SK-N-SH (cell line): ENCODE results near the gene BEST3.

ENCODE experiments used
- EP300 ChIP-seq, 2 experiments: IDR thresholded peaks; 2 replicates each; pipeline versions ENCODE4 v1.4.0 to v1.6.1; 2012; ENCODE audit warnings: borderline replicate concordance in 1 of 2, low read depth in 1 of 2, low read length in 1 of 2
- EZH2phosphoT487 ChIP-seq: fragments of 200-600 bp; sonication (generic); IDR thresholded peaks from 2 replicates; pipeline ENCODE4 v1.6.1; 2017; ENCODE audit warnings: low read depth, mixed run types, mild to moderate bottlenecking, antibody characterized with exemption, moderate library complexity, borderline replicate concordance
- FOXM1 ChIP-seq: IDR thresholded peaks from 2 replicates; pipeline ENCODE4 v1.4.0; 2012; ENCODE audit warnings: low read depth, mild to moderate bottlenecking
- MEF2A ChIP-seq: IDR thresholded peaks from 2 replicates; pipeline ENCODE4 v1.4.0; 2012; ENCODE audit warnings: low read depth, borderline replicate concordance
- MXI1 ChIP-seq: IDR thresholded peaks from 2 replicates; pipeline ENCODE4 v1.6.1; 2012; ENCODE audit warnings: mild to moderate bottlenecking, low read depth, low read length, improper control_type of control experiment
- RCOR1 ChIP-seq: fragments of 150-350 bp; IDR thresholded peaks from 2 replicates; pipeline ENCODE4 v1.6.1; 2017; ENCODE audit warnings: antibody characterized with exemption, low read length
- RFX5 ChIP-seq: IDR thresholded peaks from 2 replicates; pipeline ENCODE4 v1.6.1; 2012; ENCODE audit warnings: mild to moderate bottlenecking, improper control_type of control experiment, low read length
- TAF1 ChIP-seq: IDR thresholded peaks from 2 replicates; pipeline ENCODE4 v1.6.1; 2012; ENCODE audit warnings: low read depth, mild to moderate bottlenecking, low read length, moderate library complexity, borderline replicate concordance
- TCF12 ChIP-seq: IDR thresholded peaks from 2 replicates; pipeline ENCODE4 v1.4.0; 2012
- YY1 ChIP-seq: IDR thresholded peaks from 2 replicates; pipeline ENCODE4 v1.4.0; 2012; ENCODE audit warnings: low read depth, mild to moderate bottlenecking
- TF ChIP-seq, protein P1 (sequence below): fragments of 200-600 bp; sonication (generic); IDR thresholded peaks from 2 replicates; pipeline ENCODE4 v1.6.1; 2017; ENCODE audit warnings: antibody characterized with exemption, mild to moderate bottlenecking, moderate library complexity
- TF ChIP-seq, protein P2 (sequence below): IDR thresholded peaks from 2 replicates; pipeline ENCODE4 v1.4.0; 2012; ENCODE audit warnings: low read depth

DNA sequence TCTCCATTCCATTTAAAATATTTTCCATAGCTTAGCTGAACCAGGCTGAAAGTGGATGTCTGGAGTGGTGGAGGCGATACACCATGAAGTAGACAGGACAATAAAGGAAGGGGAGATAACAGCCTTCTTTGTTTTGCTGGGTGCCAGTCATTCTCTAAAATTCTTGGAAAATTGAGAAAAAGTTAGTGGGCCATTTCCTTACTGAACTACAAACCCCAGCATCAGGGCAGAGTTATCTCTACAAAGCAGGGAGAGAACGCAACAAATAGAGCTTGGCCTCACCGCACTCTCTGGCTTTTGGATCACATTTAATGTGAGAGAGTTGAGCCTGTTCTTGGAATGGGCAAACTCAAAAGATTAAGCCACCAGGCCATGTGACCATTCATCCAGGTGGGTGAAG is 47.2 kb downstream of the BEST3 start:
- TF ChIP-seq EP300 (IDR thresholded peaks at IDR 0.05; ENCODE audit: borderline replicate concordance in 1 of 2, low read depth in 1 of 2, low read length in 1 of 2) (no peak), RFX5 (no peak), TAF1 (no peak), RCOR1 (no peak), MEF2A (no peak), MXI1 (no peak), EZH2phosphoT487 (no peak), FOXM1 (no peak), TCF12 (no peak), YY1 (no peak)
- TF ChIP-seq, protein P1, sequence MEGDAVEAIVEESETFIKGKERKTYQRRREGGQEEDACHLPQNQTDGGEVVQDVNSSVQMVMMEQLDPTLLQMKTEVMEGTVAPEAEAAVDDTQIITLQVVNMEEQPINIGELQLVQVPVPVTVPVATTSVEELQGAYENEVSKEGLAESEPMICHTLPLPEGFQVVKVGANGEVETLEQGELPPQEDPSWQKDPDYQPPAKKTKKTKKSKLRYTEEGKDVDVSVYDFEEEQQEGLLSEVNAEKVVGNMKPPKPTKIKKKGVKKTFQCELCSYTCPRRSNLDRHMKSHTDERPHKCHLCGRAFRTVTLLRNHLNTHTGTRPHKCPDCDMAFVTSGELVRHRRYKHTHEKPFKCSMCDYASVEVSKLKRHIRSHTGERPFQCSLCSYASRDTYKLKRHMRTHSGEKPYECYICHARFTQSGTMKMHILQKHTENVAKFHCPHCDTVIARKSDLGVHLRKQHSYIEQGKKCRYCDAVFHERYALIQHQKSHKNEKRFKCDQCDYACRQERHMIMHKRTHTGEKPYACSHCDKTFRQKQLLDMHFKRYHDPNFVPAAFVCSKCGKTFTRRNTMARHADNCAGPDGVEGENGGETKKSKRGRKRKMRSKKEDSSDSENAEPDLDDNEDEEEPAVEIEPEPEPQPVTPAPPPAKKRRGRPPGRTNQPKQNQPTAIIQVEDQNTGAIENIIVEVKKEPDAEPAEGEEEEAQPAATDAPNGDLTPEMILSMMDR: no peak
- TF ChIP-seq, protein P2, sequence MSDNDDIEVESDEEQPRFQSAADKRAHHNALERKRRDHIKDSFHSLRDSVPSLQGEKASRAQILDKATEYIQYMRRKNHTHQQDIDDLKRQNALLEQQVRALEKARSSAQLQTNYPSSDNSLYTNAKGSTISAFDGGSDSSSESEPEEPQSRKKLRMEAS: no peak
